ENCODE results near the gene OR5C1. TPM values are rescaled to one million over a fixed set of nuclear protein-coding genes. Genes with fewer than 3 reads are reported as not detected.
"Not testable (repeated sequence)": the region's sequence is repeated elsewhere in the genome, so short reads cannot be mapped to it uniquely, and the experiment has no call there.

OR5C1 gene
- total and polyA plus RNA-seq, 2 donors, result not detected

- H3K4me1 ChIP-seq (ENCODE audit: insufficient read depth), result no peaks in the 10 kb centered on the region
- DNase-seq (ENCODE audit: extremely low spot score), result no peak
- peaks cover 2% of the 10 kb centered on the region for H3K36me3 ChIP-seq (ENCODE audit: insufficient read depth)
- 50% methylated on average over 9 of the region's 9 CpGs for WGBS
- no peak overlapping the region for H3K27ac ChIP-seq (ENCODE audit: low read depth)
- no peak overlapping the region for H3K4me3 ChIP-seq (ENCODE audit: low read depth, low read length)
Measured at GRCh38 chr9:122819791-122820489, 31.2 kb downstream of the OR5C1 start.

- H3K27ac ChIP-seq (ENCODE audit: low read depth), result no peak overlapping the region
- H3K4me1 ChIP-seq (ENCODE audit: insufficient read depth), result no peaks in the 10 kb centered on the region
Measured at GRCh38 chr9:122820490-122820845, 31.7 kb downstream of the OR5C1 start.

GRCh38 chr9:122821278-122821943 is 32.7 kb downstream of the OR5C1 start:
- Histone ChIP-seq H3K36me3 (ENCODE audit: insufficient read depth) (peaks cover 2% of the 10 kb centered on the region), H3K27ac (ENCODE audit: low read depth) (no peak overlapping the region), H3K4me3 (ENCODE audit: low read depth, low read length) (no peak overlapping the region), H3K4me1 (ENCODE audit: insufficient read depth) (no peaks in the 10 kb centered on the region)
- DNase-seq (ENCODE audit: extremely low spot score), result no peak
- WGBS, result 35% methylated on average over 7 of the region's 7 CpGs

More at GRCh38 chr9:122820490-122820845, 31.7 kb downstream of the OR5C1 start:
- Histone ChIP-seq H3K4me3 (ENCODE audit: low read depth, low read length) (no peak overlapping the region), H3K36me3 (ENCODE audit: insufficient read depth) (peaks cover 2% of the 10 kb centered on the region)
- DNase-seq (ENCODE audit: extremely low spot score), result no peak
- 94% methylated on average over 11 of the region's 11 CpGs for WGBS

- H3K4me1 ChIP-seq (ENCODE audit: insufficient read depth), result no peaks in the 10 kb centered on the region
- no peak overlapping the region for H3K4me3 ChIP-seq (ENCODE audit: low read depth, low read length)
- peaks cover 2% of the 10 kb centered on the region for H3K36me3 ChIP-seq (ENCODE audit: insufficient read depth)
- WGBS, result 79% methylated on average over 6 of the region's 6 CpGs
- H3K27ac ChIP-seq (ENCODE audit: low read depth), result peak overlapping the region; percentile 33
- DNase-seq (ENCODE audit: extremely low spot score), result no peak
Measured at GRCh38 chr9:122822056-122822455, 33.3 kb downstream of the OR5C1 start.

- WGBS, result 95% methylated on average over 4 of the region's 4 CpGs
Measured at GRCh38 chr9:122822938-122823337, 34.2 kb downstream of the OR5C1 start.

GRCh38 chr9:122827761-122828093 is 39.0 kb downstream of the OR5C1 start:
- whole genome bisulfite sequencing, result under 1% methylated on average over 8 of the region's 8 CpGs
- H3K4me1 ChIP-seq (ENCODE audit: insufficient read depth), result no peaks in the 10 kb centered on the region
- H3K27ac ChIP-seq (ENCODE audit: low read depth), result peak overlapping the region; percentile 89
- peaks cover under 1% of the 10 kb centered on the region for H3K36me3 ChIP-seq (ENCODE audit: insufficient read depth)
- DNase-seq (ENCODE audit: extremely low spot score), result no peak
- peak overlapping the region; percentile 71 for H3K4me3 ChIP-seq (ENCODE audit: low read depth, low read length)

More at GRCh38 chr9:122822938-122823337, 34.2 kb downstream of the OR5C1 start:
- no peak for DNase-seq (ENCODE audit: extremely low spot score)
- Histone ChIP-seq H3K4me1 (ENCODE audit: insufficient read depth) (no peaks in the 10 kb centered on the region), H3K4me3 (ENCODE audit: low read depth, low read length) (no peak overlapping the region), H3K36me3 (ENCODE audit: insufficient read depth) (peaks cover 2% of the 10 kb centered on the region), H3K27ac (ENCODE audit: low read depth) (no peak overlapping the region)

- not testable (repeated sequence) for H3K36me3 ChIP-seq (ENCODE audit: insufficient read depth); DNase-seq (ENCODE audit: extremely low spot score); H3K27ac ChIP-seq (ENCODE audit: low read depth); H3K4me1 ChIP-seq (ENCODE audit: insufficient read depth)
- 68% methylated on average over 18 of the region's 18 CpGs for WGBS
- peak overlapping the region; percentile 71 for H3K4me3 ChIP-seq (ENCODE audit: low read depth, low read length)
Measured at GRCh38 chr9:122828965-122829284, 40.2 kb downstream of the OR5C1 start.

- WGBS, result 91% methylated on average over 3 of the region's 3 CpGs
Measured at GRCh38 chr9:122832194-122832593, 43.5 kb downstream of the OR5C1 start.

GRCh38 chr9:122835313-122835731 is 46.6 kb downstream of the OR5C1 start:
- no peaks in the 10 kb centered on the region for H3K4me1 ChIP-seq (ENCODE audit: insufficient read depth)
- no peaks in the 10 kb centered on the region for H3K36me3 ChIP-seq (ENCODE audit: insufficient read depth)
- H3K27ac ChIP-seq (ENCODE audit: low read depth), result no peak overlapping the region
- no peak overlapping the region for H3K4me3 ChIP-seq (ENCODE audit: low read depth, low read length)
- DNase-seq (ENCODE audit: extremely low spot score), result no peak
- 51% methylated on average over 4 of the region's 4 CpGs for WGBS

More at GRCh38 chr9:122832194-122832593, 43.5 kb downstream of the OR5C1 start:
- Histone ChIP-seq H3K27ac (ENCODE audit: low read depth) (no peak overlapping the region), H3K36me3 (ENCODE audit: insufficient read depth) (no peaks in the 10 kb centered on the region), H3K4me3 (ENCODE audit: low read depth, low read length) (no peak overlapping the region), H3K4me1 (ENCODE audit: insufficient read depth) (no peaks in the 10 kb centered on the region)
- no peak for DNase-seq (ENCODE audit: extremely low spot score)

- no peak for DNase-seq (ENCODE audit: extremely low spot score)
- H3K36me3 ChIP-seq (ENCODE audit: insufficient read depth), result no peaks in the 10 kb centered on the region
- 95% methylated on average over 14 of the region's 14 CpGs for WGBS
- H3K4me1 ChIP-seq (ENCODE audit: insufficient read depth), result no peaks in the 10 kb centered on the region
- no peak overlapping the region for H3K27ac ChIP-seq (ENCODE audit: low read depth)
- H3K4me3 ChIP-seq (ENCODE audit: low read depth, low read length), result no peak overlapping the region
Measured at GRCh38 chr9:122837266-122837850, 48.6 kb downstream of the OR5C1 start.

GRCh38 chr9:122838441-122838840 is 49.7 kb downstream of the OR5C1 start:
- H3K36me3 ChIP-seq (ENCODE audit: insufficient read depth); DNase-seq (ENCODE audit: extremely low spot score); H3K4me1 ChIP-seq (ENCODE audit: insufficient read depth); H3K4me3 ChIP-seq (ENCODE audit: low read depth, low read length); H3K27ac ChIP-seq (ENCODE audit: low read depth): not testable (repeated sequence)
- WGBS, result 82% methylated on average over 3 of the region's 3 CpGs

Other genes with a start within 250 kb of the OR5C1 start
- not detected for gene OR1N2, start 235.8 kb upstream of the OR5C1 start, total RNA-seq
- not detected for gene OR1N2, start 235.8 kb upstream of the OR5C1 start, polyA plus RNA-seq
- 0.16 TPM for gene OR1L8, start 205.5 kb upstream of the OR5C1 start, total RNA-seq
- 0.18 TPM for gene OR1L8, start 205.5 kb upstream of the OR5C1 start, polyA plus RNA-seq
- not detected for gene OR1Q1, start 174.2 kb upstream of the OR5C1 start, total RNA-seq
- gene OR1Q1, start 174.2 kb upstream of the OR5C1 start, polyA plus RNA-seq, result not detected
- not detected for gene OR1B1, start 131.3 kb upstream of the OR5C1 start, total RNA-seq
- not detected for gene OR1B1, start 131.3 kb upstream of the OR5C1 start, polyA plus RNA-seq
- gene OR1L1, start 127.2 kb upstream of the OR5C1 start, total RNA-seq, result not detected
- not detected for gene OR1L1, start 127.2 kb upstream of the OR5C1 start, polyA plus RNA-seq
- not detected for gene OR1L3, start 113.8 kb upstream of the OR5C1 start, total RNA-seq
- not detected for gene OR1L3, start 113.8 kb upstream of the OR5C1 start, polyA plus RNA-seq
- not detected for gene OR1L4, start 64.9 kb upstream of the OR5C1 start, total RNA-seq
- gene OR1L4, start 64.9 kb upstream of the OR5C1 start, polyA plus RNA-seq, result not detected
- not detected for gene OR1L6, start 46.6 kb upstream of the OR5C1 start, total RNA-seq
- not detected for gene OR1L6, start 46.6 kb upstream of the OR5C1 start, polyA plus RNA-seq
- not detected for gene OR1K1, start 11.2 kb downstream of the OR5C1 start, total RNA-seq
- not detected for gene OR1K1, start 11.2 kb downstream of the OR5C1 start, polyA plus RNA-seq
- 42.7 TPM for gene PDCL, start 39.7 kb downstream of the OR5C1 start, total RNA-seq
- 14.2 TPM for gene PDCL, start 39.7 kb downstream of the OR5C1 start, polyA plus RNA-seq
- 65.6 TPM for gene RC3H2, start 116.4 kb downstream of the OR5C1 start, total RNA-seq
- 14.5 TPM for gene RC3H2, start 116.4 kb downstream of the OR5C1 start, polyA plus RNA-seq
- gene ZBTB6, start 124.4 kb downstream of the OR5C1 start, total RNA-seq, result 35.2 TPM
- gene ZBTB6, start 124.4 kb downstream of the OR5C1 start, polyA plus RNA-seq, result 5.2 TPM
- gene ZBTB26, start 142.6 kb downstream of the OR5C1 start, total RNA-seq, result 11.5 TPM
- gene ZBTB26, start 142.6 kb downstream of the OR5C1 start, polyA plus RNA-seq, result 8.4 TPM
- gene RABGAP1, start 152.1 kb downstream of the OR5C1 start, total RNA-seq, result 134 TPM
- gene RABGAP1, start 152.1 kb downstream of the OR5C1 start, polyA plus RNA-seq, result 46.2 TPM
- gene GPR21, start 244.7 kb downstream of the OR5C1 start, total RNA-seq, result 7.7 TPM
- not detected for gene GPR21, start 244.7 kb downstream of the OR5C1 start, polyA plus RNA-seq